GM12878 (cell line): ENCODE measurements around the gene PCSK6.

Source experiments
- SIN3A ChIP-seq: IDR thresholded peaks from 2 replicates; pipeline ENCODE4 v1.6.1; 2012; ENCODE audit warnings: low read depth, low read length, improper control_type of control experiment
- SPI1 ChIP-seq: IDR thresholded peaks from 2 replicates; pipeline ENCODE4 v1.6.1; 2011; ENCODE audit warnings: low read depth, mild to moderate bottlenecking, low read length, moderate library complexity, borderline replicate concordance; ENCODE audit not compliant: insufficient read depth

GRCh38 chr15:101310508-101310907 lies 179.0 kb downstream of the PCSK6 start:
- TF ChIP-seq SPI1 (no peak), SIN3A (no peak)
